Small intestine (tissue), 7 donors: ENCODE results near the gene MAML2. TPM values are rescaled to one million over a fixed set of nuclear protein-coding genes. Genes with fewer than 3 reads are reported as not detected.

Source experiments
- DNase-seq, 2 donors: peaks; one replicate each; pipeline versions ENCODE4 v3.0.0 to v3.0.0-alpha.2; 2013
- FAIRE-seq: peaks from 2 replicates; lab custom pipeline; 2012; peaks lifted over from hg19 to GRCh38; lab: Jason Lieb, UNC
- H3K27ac ChIP-seq, 3 donors: one replicate each; pipeline ENCODE4 v1.5.1; 2013; ENCODE audit warnings: low read length in 2 of 3, mild to moderate bottlenecking in 2 of 3, control low read depth in 1 of 3, inconsistent platforms in 1 of 3, low read depth in 1 of 3, moderate library complexity in 1 of 3
- H3K27me3 ChIP-seq, 3 donors: one replicate each; pipeline ENCODE4 v1.6.1; 2013; ENCODE audit warnings: low read length in 3 of 3, inconsistent platforms in 1 of 3; ENCODE audit not compliant: control insufficient read depth in 3 of 3, insufficient read depth in 3 of 3
- H3K36me3 ChIP-seq, 3 donors: one replicate each; pipeline ENCODE4 v1.6.1; 2013; ENCODE audit warnings: low read length in 3 of 3, inconsistent platforms in 1 of 3, low read depth in 1 of 3, mild to moderate bottlenecking in 1 of 3, moderate library complexity in 1 of 3; ENCODE audit not compliant: control insufficient read depth in 3 of 3, insufficient read depth in 2 of 3
- H3K4me1 ChIP-seq, 3 donors: one replicate each; pipeline ENCODE4 v1.6.1; 2013; ENCODE audit warnings: low read length in 2 of 3, inconsistent platforms in 1 of 3, low read depth in 1 of 3, mild to moderate bottlenecking in 1 of 3, moderate library complexity in 1 of 3; ENCODE audit not compliant: control insufficient read depth in 3 of 3, insufficient read depth in 2 of 3
- H3K4me3 ChIP-seq, 3 donors: one replicate each; pipeline ENCODE4 v1.5.1; 2013; ENCODE audit warnings: low read length in 3 of 3, control low read depth in 1 of 3, inconsistent platforms in 1 of 3, low read depth in 1 of 3, mild to moderate bottlenecking in 1 of 3, moderate library complexity in 1 of 3
- H3K9me3 ChIP-seq, 2 donors: one replicate each; pipeline ENCODE4 v1.6.1; 2013; ENCODE audit warnings: low read depth in 1 of 2, low read length in 1 of 2; ENCODE audit not compliant: control insufficient read depth in 2 of 2, insufficient read depth in 1 of 2
- WGBS, 3 donors: extraction: QIAGEN DNeasy Blood & Tissue Kit; methylation state at CpG; one replicate each; pipeline ENCODE4 v1.1.7; 2013; 5-methylcytosine and 5-hydroxymethylcytosine counted together
- polyA plus RNA-seq, 4 donors: library from polyadenylated mRNA; stranded (reverse) in 3 of 4; unstranded in 1 of 4; fragments of 200-250 nt in 3 of 4; fragments of 120-200 nt in 1 of 4; gene quantifications; one replicate each; pipeline versions ENCODE4 v1.2.1 to v1.2.3, GENCODE V29; 2013
- donor health status: healthy with polysubstance abuse.
- donor health status: control.
- donor health status: control.
- donor health status: Bipolar disorder and iron deficiency.
- donor health status: healthy.

MAML2 gene
- polyA plus RNA-seq, 4 donors, result 0.45 to 11.6 (median 1.6) TPM

DNA sequence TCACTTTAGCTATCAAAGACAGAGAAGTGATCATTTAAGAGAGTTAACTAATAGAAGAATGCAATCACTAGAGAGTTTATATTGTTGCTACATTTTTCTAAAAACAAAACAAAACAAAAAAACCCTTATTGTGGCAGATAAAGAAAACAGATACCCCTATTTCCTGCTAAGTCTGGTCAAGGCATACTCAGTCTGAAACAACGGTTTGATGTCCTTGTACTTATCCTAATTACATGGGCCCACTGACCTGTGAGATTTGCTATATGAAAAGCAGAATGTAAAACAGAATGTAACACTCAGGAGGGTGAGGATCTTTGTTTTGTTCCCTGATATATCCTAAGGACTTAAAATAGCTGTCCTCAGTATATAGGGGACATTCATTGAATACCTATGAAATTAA, 24.6 kb downstream of the MAML2 start:
- H3K27me3 ChIP-seq, result no peaks in the 10 kb centered on the region
- DNase-seq, result no peak
- no peak overlapping the region for H3K4me3 ChIP-seq
- peaks cover 0 to 6% (median 0%) of the 10 kb centered on the region in 3 donors for H3K36me3 ChIP-seq
- H3K4me1 ChIP-seq, result peaks cover 2 to 11% (median 11%) of the 10 kb centered on the region in 3 donors
- 63 to 74% (median 64%) methylated on average over 1 of the region's 1 CpG for WGBS, 3 donors
- H3K9me3 ChIP-seq, result no peaks in the 10 kb centered on the region
- no peak for FAIRE-seq
- no peak overlapping the region for H3K27ac ChIP-seq

DNA sequence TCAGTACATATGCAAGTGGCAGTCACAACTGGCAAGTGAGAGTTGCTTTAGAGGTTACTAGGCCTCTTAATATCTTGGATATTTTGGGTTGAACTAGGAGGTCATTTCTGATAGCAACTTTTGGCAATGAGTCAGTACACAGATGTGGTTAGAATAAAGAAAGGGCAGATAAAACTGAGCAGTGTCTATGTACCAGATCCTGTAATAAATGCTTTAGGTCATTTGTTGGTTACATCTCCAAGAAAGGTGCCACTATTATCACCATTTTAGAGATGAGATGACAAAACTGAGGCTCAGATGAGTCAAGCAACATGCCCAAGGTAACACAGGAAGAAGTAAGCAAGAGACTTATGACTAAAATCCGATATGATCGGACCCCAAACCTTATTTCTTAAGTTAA, 25.0 kb downstream of the MAML2 start:
- H3K9me3 ChIP-seq, result no peaks in the 10 kb centered on the region
- 79 to 92% (median 81%) methylated on average over 2 of the region's 2 CpGs for WGBS, 3 donors
- no peak overlapping the region for H3K4me3 ChIP-seq
- H3K27ac ChIP-seq, result no peak overlapping the region
- FAIRE-seq (no peak), DNase-seq (no peak)
- peaks cover 2 to 11% (median 11%) of the 10 kb centered on the region in 3 donors for H3K4me1 ChIP-seq
- peaks cover 0 to 6% (median 0%) of the 10 kb centered on the region in 3 donors for H3K36me3 ChIP-seq
- no peaks in the 10 kb centered on the region for H3K27me3 ChIP-seq

DNA sequence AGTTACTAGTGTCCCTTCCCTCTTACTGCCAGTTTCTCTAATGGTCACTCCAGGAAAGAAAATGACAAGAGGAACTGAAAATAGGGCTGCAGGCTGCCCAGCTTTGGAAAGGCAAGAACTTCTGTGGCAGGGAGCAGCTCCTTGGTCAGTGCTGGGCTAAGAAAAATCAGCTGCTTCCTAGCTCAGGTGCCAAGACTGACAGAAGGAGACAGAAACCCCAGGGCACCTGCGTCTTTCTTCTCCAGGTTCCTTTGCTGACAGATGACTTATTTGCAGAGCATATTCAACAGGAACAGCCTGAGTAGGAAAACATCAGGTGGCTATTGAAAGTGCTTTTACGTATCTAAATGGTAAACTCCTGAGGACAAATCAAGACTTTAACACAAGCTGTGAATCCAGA, 25.4 kb downstream of the MAML2 start:
- 69 to 78% (median 70%) methylated on average over 2 of the region's 2 CpGs for WGBS, 3 donors

DNA sequence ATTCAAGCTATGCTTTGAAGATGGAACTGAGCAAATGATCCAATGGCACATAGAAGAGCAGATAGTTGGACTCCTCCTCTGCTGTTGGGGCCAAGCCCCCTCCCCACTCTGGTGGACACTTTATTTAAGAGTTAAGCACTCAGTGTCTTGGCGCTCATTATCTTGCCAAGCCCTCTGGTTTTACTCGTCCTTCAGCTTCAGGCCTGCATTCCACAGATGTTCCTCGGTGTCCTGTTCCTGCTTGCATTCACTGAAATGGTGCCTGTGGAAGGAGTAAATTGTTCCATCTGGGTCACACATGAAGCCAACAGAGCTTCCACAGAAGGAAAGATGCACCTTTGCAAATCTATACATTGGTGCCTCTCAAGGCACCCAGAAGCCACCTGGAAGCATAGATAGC, 26.1 kb downstream of the MAML2 start:
- FAIRE-seq, result no peak
- H3K4me1 ChIP-seq, result peaks cover 2 to 11% (median 11%) of the 10 kb centered on the region in 3 donors
- H3K9me3 ChIP-seq, result no peaks in the 10 kb centered on the region
- peaks cover 0 to 6% (median 0%) of the 10 kb centered on the region in 3 donors for H3K36me3 ChIP-seq
- no peak for DNase-seq
- WGBS, 3 donors, result 80 to 94% (median 93%) methylated on average over 3 of the region's 3 CpGs
- no peak overlapping the region for H3K4me3 ChIP-seq
- H3K27ac ChIP-seq, result no peak overlapping the region
- H3K27me3 ChIP-seq, result no peaks in the 10 kb centered on the region

More for the DNA sequence above, 25.4 kb downstream of the MAML2 start:
- H3K27me3 ChIP-seq, result no peaks in the 10 kb centered on the region
- H3K4me1 ChIP-seq, result peaks cover 2 to 11% (median 11%) of the 10 kb centered on the region in 3 donors
- no peak overlapping the region for H3K27ac ChIP-seq
- no peaks in the 10 kb centered on the region for H3K9me3 ChIP-seq
- H3K4me3 ChIP-seq, result no peak overlapping the region
- H3K36me3 ChIP-seq, result peaks cover 0 to 6% (median 0%) of the 10 kb centered on the region in 3 donors
- DNase-seq (no peak), FAIRE-seq (no peak)

DNA sequence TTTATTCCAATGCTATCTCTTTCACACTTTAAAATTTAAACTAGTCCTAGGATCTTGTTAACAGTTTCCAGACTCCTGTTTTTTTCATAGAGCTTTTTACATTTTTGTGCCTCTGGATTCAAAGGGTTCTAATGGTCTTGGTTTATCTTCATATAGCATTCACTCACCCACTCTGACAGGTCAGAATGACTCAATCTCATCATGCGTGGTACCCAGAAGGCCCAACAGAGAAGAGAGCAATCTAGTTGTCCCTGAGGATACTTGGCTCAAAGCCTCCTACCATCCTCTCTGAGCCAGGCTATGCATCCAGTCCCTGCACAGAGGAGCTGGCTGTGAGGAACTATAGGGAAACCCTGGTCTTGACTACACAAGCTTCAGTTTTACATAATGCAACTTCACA, 27.5 kb downstream of the MAML2 start:
- H3K27ac ChIP-seq, result no peak overlapping the region

DNA sequence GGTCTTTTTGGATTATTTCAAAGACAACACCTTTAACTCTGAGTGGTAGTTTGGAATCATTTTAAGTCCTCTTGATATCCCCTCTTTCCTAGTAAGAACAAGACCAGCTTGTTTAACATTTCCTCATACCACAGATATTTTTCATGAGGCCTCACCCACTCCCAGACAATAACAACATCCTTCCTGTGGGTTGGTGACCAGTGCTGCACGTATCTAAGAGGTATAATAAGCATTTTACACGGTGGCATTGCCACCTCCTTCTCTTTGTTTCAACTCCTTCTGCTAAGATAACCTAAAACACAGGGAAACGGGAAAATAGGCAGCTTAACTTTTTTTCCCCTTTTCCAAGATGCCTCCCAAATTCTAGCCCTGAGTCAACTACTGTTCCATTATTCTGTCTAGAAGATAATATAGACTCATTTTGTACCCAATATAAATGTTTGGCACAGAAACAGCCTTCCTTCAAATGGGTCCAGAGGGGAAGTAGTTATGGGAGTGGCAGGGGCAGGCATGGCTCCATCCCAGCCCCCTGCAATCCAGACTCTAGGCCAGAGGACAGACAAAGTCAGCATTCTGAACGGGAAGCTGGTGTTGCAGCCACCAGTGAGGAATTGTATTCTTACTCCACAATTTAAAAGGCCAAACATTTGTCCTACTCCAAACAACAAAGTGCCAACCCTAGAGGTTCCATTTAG, 28.5 kb downstream of the MAML2 start:
- Histone ChIP-seq H3K27me3 (no peaks in the 10 kb centered on the region), H3K27ac (peak overlapping the region in 2 of 3 donors; percentile 14 to 29), H3K4me1 (peaks cover 2 to 27% (median 13%) of the 10 kb centered on the region in 3 donors), H3K9me3 (no peaks in the 10 kb centered on the region), H3K4me3 (no peak overlapping the region), H3K36me3 (peaks cover 0 to 6% (median 0%) of the 10 kb centered on the region in 3 donors)
- 36 to 43% (median 43%) methylated on average over 4 of the region's 4 CpGs for WGBS, 3 donors
- DNase-seq (peak in 1 of 2 donors; percentile 37), FAIRE-seq (no peak)

More for the DNA sequence above, 27.5 kb downstream of the MAML2 start:
- no peak overlapping the region for H3K4me3 ChIP-seq
- FAIRE-seq, result no peak
- H3K27me3 ChIP-seq, result no peaks in the 10 kb centered on the region
- H3K4me1 ChIP-seq, result peaks cover 2 to 20% (median 13%) of the 10 kb centered on the region in 3 donors
- no peak for DNase-seq
- H3K36me3 ChIP-seq, result peaks cover 0 to 6% (median 0%) of the 10 kb centered on the region in 3 donors
- H3K9me3 ChIP-seq, result no peaks in the 10 kb centered on the region
- WGBS, 3 donors, result 83 to 89% (median 87%) methylated on average over 1 of the region's 1 CpG

DNA sequence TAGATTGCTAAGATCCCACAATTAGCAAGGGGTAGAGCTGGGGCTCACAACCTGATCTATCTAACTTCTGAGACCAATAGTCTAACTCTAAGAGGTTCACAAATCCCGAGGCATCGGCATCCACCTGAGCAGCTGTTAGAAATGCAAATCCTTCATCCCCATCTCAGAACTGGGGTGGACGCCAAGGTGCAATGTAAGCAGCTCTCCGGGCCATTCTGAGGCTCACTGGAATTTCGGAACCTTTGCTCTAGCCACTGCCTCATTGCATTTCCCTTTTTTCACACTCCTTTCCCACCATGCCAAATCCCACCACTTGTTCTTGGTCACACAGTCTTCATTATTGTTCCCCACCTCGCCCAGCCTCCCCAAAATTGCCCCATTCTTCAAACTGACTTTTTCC, 29.8 kb downstream of the MAML2 start:
- peaks cover 2 to 30% (median 13%) of the 10 kb centered on the region in 3 donors for H3K4me1 ChIP-seq
- no peak overlapping the region for H3K27ac ChIP-seq
- FAIRE-seq, result no peak
- WGBS, 3 donors, result 81 to 92% (median 89%) methylated on average over 6 of the region's 6 CpGs
- H3K9me3 ChIP-seq, result no peaks in the 10 kb centered on the region
- no peak for DNase-seq
- H3K36me3 ChIP-seq, result peaks cover 0 to 6% (median 0%) of the 10 kb centered on the region in 3 donors
- H3K4me3 ChIP-seq, result no peak overlapping the region
- no peaks in the 10 kb centered on the region for H3K27me3 ChIP-seq

DNA sequence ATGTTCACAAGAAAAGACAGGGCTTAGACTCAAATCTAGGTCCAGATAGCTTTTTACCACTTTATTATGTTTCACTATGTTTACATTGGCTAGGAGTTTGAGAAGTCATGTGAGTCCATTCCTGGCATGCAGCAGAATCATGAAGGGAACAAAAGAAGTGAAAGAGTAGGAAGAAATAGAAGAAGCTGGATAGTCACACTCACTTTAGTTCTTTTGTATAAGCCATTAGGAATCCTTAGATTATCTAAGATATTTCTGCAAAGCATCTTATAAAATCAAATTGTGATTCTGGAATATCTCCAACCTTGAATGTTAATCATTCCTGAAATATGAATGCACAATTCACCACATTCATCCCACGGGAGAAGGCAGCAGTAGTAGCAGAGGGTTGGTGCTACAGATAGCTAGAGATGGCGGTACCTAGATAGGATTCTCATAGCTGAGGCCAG, 31.9 kb downstream of the MAML2 start:
- DNase-seq (peak in 1 of 2 donors; percentile 69), FAIRE-seq (no peak)
- peaks cover 4 to 47% (median 18%) of the 10 kb centered on the region in 3 donors for H3K4me1 ChIP-seq
- no peaks in the 10 kb centered on the region for H3K9me3 ChIP-seq
- WGBS, 3 donors, result 24 to 45% (median 38%) methylated on average over 2 of the region's 2 CpGs
- H3K4me3 ChIP-seq, result no peak overlapping the region
- no peaks in the 10 kb centered on the region for H3K36me3 ChIP-seq
- no peaks in the 10 kb centered on the region for H3K27me3 ChIP-seq
- H3K27ac ChIP-seq, result peak overlapping the region in 2 of 3 donors; percentile 41 to 42
